Common myeloid progenitor, CD34-positive (primary cell): ENCODE measurements around the gene MAPK14.

Experiments
- CTCF ChIA-PET: fragments of 350-600 bp; sonication (Branson Sonifier 250); formaldehyde crosslinking; loops from one replicate; lab custom pipeline; 2021; ENCODE audit warnings: antibody characterized with exemption; lab: Charles Lee
- POLR2A ChIA-PET: fragments of 350-600 bp; sonication (Branson Sonifier 250); formaldehyde crosslinking; loops from one replicate; lab custom pipeline; 2021; ENCODE audit warnings: antibody characterized with exemption; lab: Charles Lee
- DNase-seq, 3 donors: peaks; one replicate each; pipeline versions ENCODE4 v3.0.0 to v3.0.0-alpha.2; 2013
- H3K27ac ChIP-seq, 2 experiments: 1 replicate in 1 of 2; 2 replicates in 1 of 2; pipeline ENCODE4 v1.7.0; 2013; ENCODE audit warnings: inconsistent platforms in 2 of 2, low read length in 2 of 2, mild to moderate bottlenecking in 2 of 2, low read depth in 1 of 2, moderate library complexity in 1 of 2; ENCODE audit not compliant: severe bottlenecking in 2 of 2, insufficient read depth in 1 of 2, poor library complexity in 1 of 2
- H3K27me3 ChIP-seq, 5 experiments: replicated peaks in 2 of 5; 1 replicate in 3 of 5; 2 replicates in 2 of 5; pipeline versions ENCODE4 v1.6.1 to v1.7.0; 2013; ENCODE audit warnings: low read length in 4 of 5, mild to moderate bottlenecking in 2 of 5, moderate library complexity in 2 of 5, inconsistent platforms in 1 of 5; ENCODE audit not compliant: insufficient read depth in 5 of 5, control insufficient read depth in 4 of 5
- H3K36me3 ChIP-seq, 4 experiments: 1 replicate in 2 of 4; 2 replicates in 2 of 4; pipeline versions ENCODE4 v1.6.1 to v1.7.0; 2013; ENCODE audit warnings: low read length in 3 of 4, control low read depth in 1 of 4, mild to moderate bottlenecking in 1 of 4; ENCODE audit not compliant: control insufficient read depth in 4 of 4, insufficient read depth in 4 of 4
- H3K4me1 ChIP-seq, 4 experiments: 1 replicate in 3 of 4; 2 replicates in 1 of 4; pipeline versions ENCODE4 v1.6.1 to v1.7.1; 2013; ENCODE audit warnings: low read length in 3 of 4, mild to moderate bottlenecking in 3 of 4, control low read depth in 1 of 4, inconsistent platforms in 1 of 4, moderate library complexity in 1 of 4; ENCODE audit not compliant: control insufficient read depth in 4 of 4, insufficient read depth in 4 of 4; ENCODE audit errors: control extremely low read depth in 1 of 4
- H3K4me3 ChIP-seq, 7 experiments: 1 replicate in 4 of 7; 2 replicates in 3 of 7; pipeline versions ENCODE4 v1.5.1 to v1.7.0; 2013; ENCODE audit warnings: mild to moderate bottlenecking in 7 of 7, low read length in 6 of 7, moderate library complexity in 6 of 7, inconsistent platforms in 2 of 7, low read depth in 2 of 7, control low read depth in 1 of 7; ENCODE audit not compliant: insufficient read depth in 4 of 7, control insufficient read depth in 1 of 7; ENCODE audit errors: extremely low read depth in 1 of 7
- H3K9me3 ChIP-seq, 5 experiments: 1 replicate in 4 of 5; 2 replicates in 1 of 5; pipeline versions ENCODE4 v1.6.1 to v1.7.1; 2013; ENCODE audit warnings: low read length in 4 of 5, mild to moderate bottlenecking in 2 of 5, inconsistent platforms in 1 of 5, low read depth in 1 of 5, moderate library complexity in 1 of 5; ENCODE audit not compliant: control insufficient read depth in 4 of 5, insufficient read depth in 2 of 5; ENCODE audit errors: control extremely low read depth in 1 of 5
- WGBS: methylation state at CpG from one replicate; pipeline ENCODE4 v1.1.5; 2013; ENCODE audit not compliant: insufficient coverage; 5-methylcytosine and 5-hydroxymethylcytosine counted together

Gene MAPK14

GRCh38 chr6:36042618-36043260 is 15.1 kb downstream of the MAPK14 start:
- DNase-seq: no peak
- Histone ChIP-seq H3K36me3 (peaks cover 0 to 8% (median 0%) of the 10 kb centered on the region in 4 experiments), H3K27me3 (no peaks in the 10 kb centered on the region), H3K4me3 (no peak overlapping the region), H3K27ac (no peak overlapping the region), H3K4me1 (peaks cover 15 to 42% (median 26%) of the 10 kb centered on the region in 4 experiments), H3K9me3 (no peaks in the 10 kb centered on the region)
- ChIA-PET POLR2A (interaction anchor here (0.7 to 6.1 kb wide), 2 partner anchors 15 to 426 kb away, joined by 4 to 27 read pairs; partner anchors contain the start of gene MAPK14), CTCF (interaction anchor here (0.7 to 2.0 kb wide), 3 partner anchors 9 to 52 kb away, joined by 3 to 10 read pairs (median 3); no protein-coding TSS in a partner anchor)
- 93% methylated on average over 7 of the region's 12 CpGs for WGBS

DNA sequence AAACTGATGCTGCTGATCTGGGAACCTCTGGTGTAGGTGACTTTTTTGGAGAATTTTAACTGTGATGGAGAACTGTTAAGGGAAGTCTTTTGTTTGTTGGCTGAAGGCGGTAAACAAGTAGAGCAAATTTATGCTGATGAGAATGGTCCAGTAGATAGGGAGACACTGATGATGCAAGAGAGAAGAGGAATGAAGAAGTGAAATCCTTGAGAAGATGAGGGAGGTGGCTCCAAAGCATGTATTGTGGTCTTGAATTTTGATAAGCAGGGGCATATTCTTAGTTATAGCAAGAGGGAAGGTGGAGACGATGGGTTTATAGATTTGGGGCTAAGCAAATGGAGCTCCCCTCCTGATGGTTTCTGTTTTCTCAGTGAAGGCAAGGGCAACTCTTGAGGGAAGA is 22.0 kb downstream of the MAPK14 start:
- Histone ChIP-seq H3K4me3 (no peak overlapping the region), H3K27me3 (no peaks in the 10 kb centered on the region), H3K4me1 (peaks cover 2 to 25% (median 6%) of the 10 kb centered on the region in 4 experiments), H3K36me3 (peaks cover 2 to 27% (median 10%) of the 10 kb centered on the region in 4 experiments), H3K27ac (no peak overlapping the region), H3K9me3 (no peaks in the 10 kb centered on the region)
- ChIA-PET POLR2A (interaction anchor here (0.7 to 1.4 kb wide), 2 partner anchors 11 to 46 kb away, joined by 3 read pairs; no protein-coding TSS in a partner anchor), CTCF (no interaction called here)
- WGBS: 93% methylated on average over 2 of the region's 2 CpGs
- DNase-seq: peak in 1 of 3 donors; percentile 28

DNA sequence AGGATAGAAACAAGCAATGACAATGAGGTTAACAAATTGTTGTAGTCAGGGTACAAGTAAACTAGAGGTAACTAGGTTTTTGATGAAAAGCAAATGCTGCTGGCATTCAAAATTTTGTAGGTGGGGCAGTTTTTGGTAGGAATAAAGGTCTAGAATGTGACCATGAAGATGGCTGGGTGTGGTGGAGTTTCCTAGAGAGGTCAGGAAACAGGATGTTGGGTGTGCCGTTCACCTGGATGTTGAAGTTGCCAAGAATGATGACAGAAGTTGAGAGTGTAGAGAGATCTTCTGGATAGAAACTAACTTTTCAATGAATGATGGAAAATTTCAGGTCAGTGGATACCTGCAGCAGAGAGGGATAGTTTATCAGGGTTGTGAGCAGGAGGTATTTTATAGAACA is 22.7 kb downstream of the MAPK14 start:
- POLR2A ChIA-PET: no interaction called here
- no peaks in the 10 kb centered on the region for H3K9me3 ChIP-seq
- peaks cover 2 to 29% (median 11%) of the 10 kb centered on the region in 4 experiments for H3K36me3 ChIP-seq
- DNase-seq: no peak
- no peak overlapping the region for H3K4me3 ChIP-seq
- CTCF ChIA-PET: no interaction called here
- H3K4me1 ChIP-seq: peaks cover 2 to 25% (median 6%) of the 10 kb centered on the region in 4 experiments
- H3K27ac ChIP-seq: peak overlapping the region in 1 of 2 experiments; percentile 38
- no peaks in the 10 kb centered on the region for H3K27me3 ChIP-seq
- WGBS: 17% methylated on average over 1 of the region's 1 CpG

DNA sequence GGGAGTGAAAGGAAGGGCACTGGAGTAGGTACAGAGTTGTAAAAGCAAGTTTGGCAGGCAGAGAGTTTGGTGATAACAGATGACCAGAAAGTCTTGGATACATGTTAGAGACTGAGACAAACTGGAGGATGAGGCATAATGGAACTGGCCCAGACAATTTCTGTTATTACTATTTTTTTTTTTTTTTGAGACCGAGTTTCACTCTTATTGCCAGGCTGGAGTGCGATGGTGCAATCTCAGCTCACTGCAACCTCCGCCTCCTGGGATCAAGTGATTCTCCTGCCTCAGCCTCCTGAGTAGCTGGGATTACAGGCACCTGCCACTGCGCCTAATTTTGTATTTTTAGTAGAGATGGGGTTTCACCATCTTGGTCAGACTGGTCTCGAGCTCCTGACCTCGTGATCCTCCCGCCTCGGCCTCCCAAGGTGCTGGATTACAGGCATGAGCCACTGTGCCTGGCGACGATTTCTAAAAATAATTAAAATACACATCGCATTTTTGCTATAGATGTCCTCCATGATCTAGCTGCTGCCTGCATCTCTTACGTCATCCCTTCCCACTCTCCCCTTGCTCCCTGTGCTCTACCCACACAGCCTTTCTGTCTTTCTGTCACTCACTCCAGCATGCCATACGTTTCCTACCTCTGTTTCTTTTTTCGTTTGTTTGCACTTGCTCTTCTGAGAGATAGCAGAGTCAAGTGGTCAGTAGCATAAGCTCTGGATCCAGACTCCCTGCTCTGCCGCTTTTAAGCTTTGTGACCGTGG is 23.5 kb downstream of the MAPK14 start:
- H3K36me3 ChIP-seq: peaks cover 5 to 31% (median 13%) of the 10 kb centered on the region in 4 experiments
- ChIA-PET POLR2A (interaction anchor here (1.4 kb wide), 1 partner anchor 22 kb away, joined by 5 read pairs; no protein-coding TSS in a partner anchor), CTCF (interaction anchor here (1.0 to 2.4 kb wide), 4 partner anchors 9 to 19 kb away, joined by 3 to 10 read pairs (median 6); no protein-coding TSS in a partner anchor)
- peak overlapping the region in 1 of 2 experiments; percentile 38 for H3K27ac ChIP-seq
- H3K4me3 ChIP-seq: no peak overlapping the region
- no peaks in the 10 kb centered on the region for H3K9me3 ChIP-seq
- H3K27me3 ChIP-seq: no peaks in the 10 kb centered on the region
- no peak for DNase-seq
- WGBS: 98% methylated on average over 10 of the region's 16 CpGs
- H3K4me1 ChIP-seq: peaks cover 2 to 25% (median 6%) of the 10 kb centered on the region in 4 experiments

GRCh38 chr6:36052097-36052496 is 24.5 kb downstream of the MAPK14 start:
- Histone ChIP-seq H3K4me1 (peaks cover 2 to 20% (median 6%) of the 10 kb centered on the region in 4 experiments), H3K9me3 (no peaks in the 10 kb centered on the region), H3K4me3 (no peak overlapping the region), H3K36me3 (peaks cover 9 to 35% (median 15%) of the 10 kb centered on the region in 4 experiments), H3K27me3 (no peaks in the 10 kb centered on the region), H3K27ac (peak overlapping the region in 1 of 2 experiments; percentile 11)
- DNase-seq: no peak
- ChIA-PET CTCF (interaction anchor here (0.5 to 2.4 kb wide), 5 partner anchors 10 to 43 kb away, joined by 3 to 10 read pairs (median 4); no protein-coding TSS in a partner anchor), POLR2A (interaction anchor here (1.4 kb wide), 1 partner anchor 23 kb away, joined by 5 read pairs; no protein-coding TSS in a partner anchor)
- WGBS: 87% methylated on average over 2 of the region's 2 CpGs

DNA sequence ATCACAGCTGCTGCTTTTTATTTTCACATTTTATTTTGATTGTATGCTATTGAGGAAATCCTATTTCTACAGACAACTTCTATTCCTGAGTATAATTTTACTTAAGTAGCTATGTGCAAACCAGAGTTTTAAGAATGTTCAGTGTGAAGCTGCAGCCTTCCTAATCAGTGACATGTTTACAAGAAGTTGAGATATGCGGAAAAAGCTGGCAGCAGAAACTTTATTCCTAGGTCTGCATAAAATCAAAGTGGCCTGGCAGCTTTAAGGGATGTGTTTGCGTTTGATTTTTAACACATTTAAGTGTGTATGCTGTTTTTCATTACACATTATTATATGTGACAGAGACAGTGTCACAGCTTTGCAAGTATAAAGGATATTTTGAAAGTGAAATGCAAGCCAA is 26.3 kb downstream of the MAPK14 start:
- H3K4me3 ChIP-seq: no peak overlapping the region
- no peaks in the 10 kb centered on the region for H3K27me3 ChIP-seq
- no peaks in the 10 kb centered on the region for H3K9me3 ChIP-seq
- 100% methylated on average over 1 of the region's 2 CpGs for WGBS
- peaks cover 2 to 19% (median 5%) of the 10 kb centered on the region in 4 experiments for H3K4me1 ChIP-seq
- no peak for DNase-seq
- H3K36me3 ChIP-seq: peaks cover 9 to 43% (median 21%) of the 10 kb centered on the region in 4 experiments
- ChIA-PET CTCF (interaction anchor here (1.0 to 1.1 kb wide), 3 partner anchors 21 to 41 kb away, joined by 3 to 4 read pairs (median 3); no protein-coding TSS in a partner anchor), POLR2A (no interaction called here)
- H3K27ac ChIP-seq: no peak overlapping the region
